CD4-positive, alpha-beta T cell (primary cell): Measurements from ENCODE around the gene RSBN1. TPM values are rescaled to one million over a fixed set of nuclear protein-coding genes. Genes with fewer than 3 reads are reported as not detected.

Experiments used
- ATAC-seq: fragments of 200-7000 bp; cut with Tn5 transposase; one replicate; pipeline ENCODE4 v1.10.0; 2022; ENCODE audit warnings: mild to moderate bottlenecking; ENCODE audit not compliant: poor library complexity
- CTCF ChIA-PET: fragments of 350-600 bp; sonication (Branson Sonifier 250); formaldehyde crosslinking; loops from one replicate; lab custom pipeline; 2021; ENCODE audit warnings: antibody characterized with exemption, inconsistent platforms; lab: Charles Lee
- POLR2A ChIA-PET: fragments of 350-600 bp; sonication (Branson Sonifier 250); formaldehyde crosslinking; loops from one replicate; lab custom pipeline; 2021; ENCODE audit warnings: antibody characterized with exemption, inconsistent platforms; lab: Charles Lee
- DNase-seq, 14 experiments: peaks; one replicate each; pipeline ENCODE4 v3.0.0-alpha.2; 2013 to 2020; ENCODE audit warnings: mixed read lengths in 2 of 14
- H3K27ac ChIP-seq, 2 donors: one replicate each; pipeline versions ENCODE4 v1.5.1 to v1.7.0; 2013; ENCODE audit warnings: low read length in 2 of 2, low read depth in 1 of 2, mild to moderate bottlenecking in 1 of 2
- H3K27me3 ChIP-seq, 2 experiments: 1 replicate in 1 of 2; 2 replicates in 1 of 2; pipeline versions ENCODE4 v1.6.1 to v1.7.0; 2013; ENCODE audit warnings: low read length in 2 of 2, control low read depth in 1 of 2, mild to moderate bottlenecking in 1 of 2, moderate library complexity in 1 of 2; ENCODE audit not compliant: insufficient read depth in 2 of 2, control insufficient read depth in 1 of 2
- H3K36me3 ChIP-seq: one replicate; pipeline ENCODE4 v1.6.1; 2013; ENCODE audit warnings: low read length, control low read depth; ENCODE audit not compliant: insufficient read depth
- H3K4me1 ChIP-seq: one replicate; pipeline ENCODE4 v1.6.1; 2013; ENCODE audit warnings: low read length, control low read depth; ENCODE audit not compliant: insufficient read depth
- H3K4me3 ChIP-seq: one replicate; pipeline ENCODE4 v1.5.1; 2013; ENCODE audit warnings: mild to moderate bottlenecking, low read length, moderate library complexity
- H3K9me3 ChIP-seq, 2 experiments: 1 replicate in 1 of 2; 2 replicates in 1 of 2; pipeline versions ENCODE4 v1.6.1 to v1.7.0; 2013; ENCODE audit warnings: low read length in 2 of 2, mild to moderate bottlenecking in 2 of 2, control low read depth in 1 of 2, moderate library complexity in 1 of 2; ENCODE audit not compliant: control insufficient read depth in 1 of 2, insufficient read depth in 1 of 2
- H3K27ac Mint-ChIP-seq: one replicate; pipeline ENCODE4 v1.8.0; 2020; ENCODE audit warnings: mixed read lengths
- H3K27me3 Mint-ChIP-seq: one replicate; pipeline ENCODE4 v1.8.0; 2021; ENCODE audit warnings: mixed read lengths
- H3K36me3 Mint-ChIP-seq: one replicate; pipeline ENCODE4 v1.8.0; 2021; ENCODE audit warnings: low read depth, mixed read lengths
- H3K4me1 Mint-ChIP-seq: one replicate; pipeline ENCODE4 v1.8.0; 2021; ENCODE audit warnings: low read depth, mixed read lengths
- H3K4me3 Mint-ChIP-seq: one replicate; pipeline ENCODE4 v1.8.0; 2020; ENCODE audit warnings: mild to moderate bottlenecking, mixed read lengths
- H3K9me3 Mint-ChIP-seq: one replicate; pipeline ENCODE4 v1.8.0; 2020; ENCODE audit warnings: mixed read lengths
- CTCF ChIP-seq: fragments of 200-600 bp; IDR thresholded peaks from one replicate; pipeline ENCODE4 v1.8.0; 2022; ENCODE audit warnings: antibody characterized with exemption, mild to moderate bottlenecking
- intact Hi-C, 2 experiments: fragments of 100-400 bp; cut with DNase I in 1 of 2; cut with micrococcal nuclease in 1 of 2; formaldehyde crosslinking; loops; one replicate each; pipeline versions ENCODE4 v1.15.1 to v1.9.0; 2023 to 2025; cut with DNase I, micrococcal nuclease
- total RNA-seq, 174 experiments: library from RNA in 2 of 174; stranded (reverse) in 2 of 174; gene quantifications; one replicate each; pipeline ENCODE4 v1.2.3 and lab custom pipeline; 2021 to 2026

RSBN1 gene
- total RNA-seq, 2 experiments from 2014 or later: 44.2 to 44.6 TPM

- H3K4me3 Mint-ChIP-seq: peak overlapping the region; percentile 25
- DNase-seq: no peak
- H3K4me1 ChIP-seq: peaks cover 29% of the 10 kb centered on the region
- ATAC-seq: no peak
- no peak overlapping the region for H3K27ac ChIP-seq
- H3K4me3 ChIP-seq: no peak overlapping the region
- H3K27me3 Mint-ChIP-seq: no peaks in the 10 kb centered on the region
- POLR2A ChIA-PET: interaction anchor here (0.6 to 2.0 kb wide), 4 partner anchors 9 to 158 kb away, joined by 3 to 7 read pairs (median 5); no protein-coding TSS in a partner anchor
- H3K27me3 ChIP-seq: no peaks in the 10 kb centered on the region
- intact Hi-C loops: no loop called here
- H3K27ac Mint-ChIP-seq: no peak overlapping the region
- H3K36me3 ChIP-seq: peaks cover 5% of the 10 kb centered on the region
- CTCF ChIA-PET: interaction anchor here (1.6 kb wide), 1 partner anchor 10 kb away, joined by 4 read pairs; no protein-coding TSS in a partner anchor
- H3K36me3 Mint-ChIP-seq: peaks cover 46% of the 10 kb centered on the region
- no peaks in the 10 kb centered on the region for H3K9me3 ChIP-seq
- peaks cover 93% of the 10 kb centered on the region for H3K4me1 Mint-ChIP-seq
- H3K9me3 Mint-ChIP-seq: peaks cover 3% of the 10 kb centered on the region
- TF ChIP-seq CTCF: no peak
Observed at GRCh38 chr1:113805256-113805531, 7.1 kb downstream of the RSBN1 start.

GRCh38 chr1:113804421-113805255 lies 7.6 kb downstream of the RSBN1 start:
- H3K9me3 Mint-ChIP-seq: peaks cover 3% of the 10 kb centered on the region
- H3K4me1 Mint-ChIP-seq: peaks cover 92% of the 10 kb centered on the region
- ChIA-PET POLR2A (interaction anchor here (0.8 to 2.0 kb wide), 3 partner anchors 9 to 19 kb away, joined by 4 to 7 read pairs (median 6); no protein-coding TSS in a partner anchor), CTCF (no interaction called here)
- no peak for TF ChIP-seq CTCF
- no peaks in the 10 kb centered on the region for H3K27me3 ChIP-seq
- H3K27ac ChIP-seq: no peak overlapping the region
- H3K4me3 ChIP-seq: no peak overlapping the region
- peaks cover 46% of the 10 kb centered on the region for H3K36me3 Mint-ChIP-seq
- H3K4me3 Mint-ChIP-seq: peak overlapping the region; percentile 39
- ATAC-seq (no peak), DNase-seq (no peak)
- intact Hi-C loops: no loop called here
- H3K36me3 ChIP-seq: peaks cover 5% of the 10 kb centered on the region
- no peak overlapping the region for H3K27ac Mint-ChIP-seq
- H3K4me1 ChIP-seq: peaks cover 26% of the 10 kb centered on the region
- no peaks in the 10 kb centered on the region for H3K27me3 Mint-ChIP-seq
- no peaks in the 10 kb centered on the region for H3K9me3 ChIP-seq

GRCh38 chr1:113802367-113803007 lies 9.8 kb downstream of the RSBN1 start:
- Mint-ChIP-seq H3K36me3 (peaks cover 50% of the 10 kb centered on the region), H3K4me3 (no peak overlapping the region), H3K27ac (peak overlapping the region; percentile 6), H3K9me3 (no peaks in the 10 kb centered on the region), H3K4me1 (peaks cover 92% of the 10 kb centered on the region), H3K27me3 (no peaks in the 10 kb centered on the region)
- no peak overlapping the region for H3K4me3 ChIP-seq
- no peak overlapping the region for H3K27ac ChIP-seq
- no peaks in the 10 kb centered on the region for H3K27me3 ChIP-seq
- H3K4me1 ChIP-seq: peaks cover 27% of the 10 kb centered on the region
- H3K9me3 ChIP-seq: no peaks in the 10 kb centered on the region
- ChIA-PET CTCF (no interaction called here), POLR2A (interaction anchor here (0.9 to 1.1 kb wide), 2 partner anchors 10 to 11 kb away, joined by 3 read pairs; no protein-coding TSS in a partner anchor)
- intact Hi-C loops: no loop called here
- H3K36me3 ChIP-seq: peaks cover 9% of the 10 kb centered on the region
- no peak for DNase-seq
- TF ChIP-seq CTCF: no peak
- no peak for ATAC-seq
